Liver (tissue), 3 donors: ENCODE data around the gene HS6ST3.

Source experiments
- EGR1 ChIP-seq, 2 donors: IDR thresholded peaks; 2 replicates each; pipeline ENCODE4 v1.6.1; 2016 to 2018; ENCODE audit warnings: antibody characterized with exemption in 2 of 2, low read depth in 2 of 2
- FOXA2 ChIP-seq: IDR thresholded peaks from 2 replicates; pipeline ENCODE4 v1.6.1; 2016; ENCODE audit warnings: antibody characterized with exemption
- GABPA ChIP-seq, 2 donors: IDR thresholded peaks in 1 of 2; conservative IDR thresholded peaks in 1 of 2; 2 replicates each; pipeline ENCODE4 v1.6.1; 2016; ENCODE audit warnings: antibody characterized with exemption in 2 of 2, mild to moderate bottlenecking in 1 of 2, moderate library complexity in 1 of 2
- RAD21 ChIP-seq, 2 donors: IDR thresholded peaks; 2 replicates each; pipeline ENCODE4 v1.6.1; 2016; ENCODE audit warnings: antibody characterized with exemption in 2 of 2, mild to moderate bottlenecking in 2 of 2
- RXRA ChIP-seq, 2 donors: IDR thresholded peaks; 2 replicates each; pipeline ENCODE4 v1.6.1; 2017 to 2018; ENCODE audit warnings: antibody characterized with exemption in 2 of 2, mild to moderate bottlenecking in 1 of 2
- SP1 ChIP-seq: IDR thresholded peaks from 2 replicates; pipeline ENCODE4 v1.6.1; 2018; ENCODE audit warnings: antibody characterized with exemption, mild to moderate bottlenecking
- TAF1 ChIP-seq: conservative IDR thresholded peaks from 2 replicates; pipeline ENCODE4 v1.6.1; 2016; ENCODE audit warnings: antibody characterized with exemption, mild to moderate bottlenecking
- YY1 ChIP-seq: IDR thresholded peaks from 2 replicates; pipeline ENCODE4 v1.6.1; 2016; ENCODE audit warnings: antibody characterized with exemption, mild to moderate bottlenecking
- TF ChIP-seq, protein P1 (sequence below): fragments of 150-350 bp; IDR thresholded peaks from 2 replicates; pipeline ENCODE4 v1.5.1; 2017; ENCODE audit warnings: improper control_type of control experiment, low read depth, low read length; ENCODE audit not compliant: missing input control
- TF ChIP-seq, protein P2 (sequence below): IDR thresholded peaks from 2 replicates; pipeline ENCODE4 v1.6.1; 2016; ENCODE audit warnings: antibody characterized with exemption, mild to moderate bottlenecking
- TF ChIP-seq, protein P3 (sequence below): IDR thresholded peaks from 2 replicates; pipeline ENCODE4 v1.6.1; 2016; ENCODE audit warnings: antibody characterized with exemption
- TF ChIP-seq, protein P4 (sequence below): IDR thresholded peaks from 2 replicates; pipeline ENCODE4 v1.6.1; 2016; ENCODE audit warnings: antibody characterized with exemption
- donor health status: healthy.
- donor health status: healthy.

DNA sequence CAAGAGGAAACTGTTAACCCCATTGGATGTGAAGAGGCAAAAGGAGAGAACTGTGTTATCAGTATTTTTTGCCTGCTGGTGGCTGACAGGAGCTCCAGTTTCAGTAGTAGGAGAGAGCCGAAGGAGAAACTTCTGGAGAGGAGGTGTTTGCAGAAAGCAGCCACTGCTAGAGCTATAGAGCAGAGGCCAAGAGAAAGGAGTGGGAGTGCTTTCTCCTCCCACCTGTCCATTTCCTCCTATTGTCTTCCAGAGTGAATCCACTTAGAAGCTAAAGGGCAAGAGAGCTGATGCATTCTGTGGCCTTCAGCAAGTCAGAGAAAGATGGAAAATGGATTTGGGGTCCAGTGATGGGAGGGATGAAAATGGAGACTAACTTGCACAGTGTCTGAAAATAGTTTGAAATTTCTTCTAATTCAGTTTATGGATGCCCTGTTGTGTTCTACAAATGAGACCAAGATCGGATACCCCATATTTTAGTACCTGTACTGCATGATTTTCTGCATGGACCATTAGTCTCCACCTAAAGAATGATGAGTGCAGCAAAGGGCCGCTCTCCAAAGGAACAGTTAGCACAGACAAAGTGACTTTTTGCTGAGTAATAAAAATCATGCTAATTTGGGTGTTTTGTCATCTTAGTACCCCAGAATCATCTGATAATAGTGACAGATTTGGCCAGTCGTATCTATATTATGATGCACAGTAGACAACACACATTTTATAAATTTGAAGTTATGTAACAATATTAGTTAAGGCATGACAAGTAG, 10.7 kb downstream of the HS6ST3 start:
- TF ChIP-seq, protein P1, sequence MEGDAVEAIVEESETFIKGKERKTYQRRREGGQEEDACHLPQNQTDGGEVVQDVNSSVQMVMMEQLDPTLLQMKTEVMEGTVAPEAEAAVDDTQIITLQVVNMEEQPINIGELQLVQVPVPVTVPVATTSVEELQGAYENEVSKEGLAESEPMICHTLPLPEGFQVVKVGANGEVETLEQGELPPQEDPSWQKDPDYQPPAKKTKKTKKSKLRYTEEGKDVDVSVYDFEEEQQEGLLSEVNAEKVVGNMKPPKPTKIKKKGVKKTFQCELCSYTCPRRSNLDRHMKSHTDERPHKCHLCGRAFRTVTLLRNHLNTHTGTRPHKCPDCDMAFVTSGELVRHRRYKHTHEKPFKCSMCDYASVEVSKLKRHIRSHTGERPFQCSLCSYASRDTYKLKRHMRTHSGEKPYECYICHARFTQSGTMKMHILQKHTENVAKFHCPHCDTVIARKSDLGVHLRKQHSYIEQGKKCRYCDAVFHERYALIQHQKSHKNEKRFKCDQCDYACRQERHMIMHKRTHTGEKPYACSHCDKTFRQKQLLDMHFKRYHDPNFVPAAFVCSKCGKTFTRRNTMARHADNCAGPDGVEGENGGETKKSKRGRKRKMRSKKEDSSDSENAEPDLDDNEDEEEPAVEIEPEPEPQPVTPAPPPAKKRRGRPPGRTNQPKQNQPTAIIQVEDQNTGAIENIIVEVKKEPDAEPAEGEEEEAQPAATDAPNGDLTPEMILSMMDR = no peak
- TF ChIP-seq, protein P2, sequence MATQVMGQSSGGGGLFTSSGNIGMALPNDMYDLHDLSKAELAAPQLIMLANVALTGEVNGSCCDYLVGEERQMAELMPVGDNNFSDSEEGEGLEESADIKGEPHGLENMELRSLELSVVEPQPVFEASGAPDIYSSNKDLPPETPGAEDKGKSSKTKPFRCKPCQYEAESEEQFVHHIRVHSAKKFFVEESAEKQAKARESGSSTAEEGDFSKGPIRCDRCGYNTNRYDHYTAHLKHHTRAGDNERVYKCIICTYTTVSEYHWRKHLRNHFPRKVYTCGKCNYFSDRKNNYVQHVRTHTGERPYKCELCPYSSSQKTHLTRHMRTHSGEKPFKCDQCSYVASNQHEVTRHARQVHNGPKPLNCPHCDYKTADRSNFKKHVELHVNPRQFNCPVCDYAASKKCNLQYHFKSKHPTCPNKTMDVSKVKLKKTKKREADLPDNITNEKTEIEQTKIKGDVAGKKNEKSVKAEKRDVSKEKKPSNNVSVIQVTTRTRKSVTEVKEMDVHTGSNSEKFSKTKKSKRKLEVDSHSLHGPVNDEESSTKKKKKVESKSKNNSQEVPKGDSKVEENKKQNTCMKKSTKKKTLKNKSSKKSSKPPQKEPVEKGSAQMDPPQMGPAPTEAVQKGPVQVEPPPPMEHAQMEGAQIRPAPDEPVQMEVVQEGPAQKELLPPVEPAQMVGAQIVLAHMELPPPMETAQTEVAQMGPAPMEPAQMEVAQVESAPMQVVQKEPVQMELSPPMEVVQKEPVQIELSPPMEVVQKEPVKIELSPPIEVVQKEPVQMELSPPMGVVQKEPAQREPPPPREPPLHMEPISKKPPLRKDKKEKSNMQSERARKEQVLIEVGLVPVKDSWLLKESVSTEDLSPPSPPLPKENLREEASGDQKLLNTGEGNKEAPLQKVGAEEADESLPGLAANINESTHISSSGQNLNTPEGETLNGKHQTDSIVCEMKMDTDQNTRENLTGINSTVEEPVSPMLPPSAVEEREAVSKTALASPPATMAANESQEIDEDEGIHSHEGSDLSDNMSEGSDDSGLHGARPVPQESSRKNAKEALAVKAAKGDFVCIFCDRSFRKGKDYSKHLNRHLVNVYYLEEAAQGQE = no peak
- TF ChIP-seq TAF1 = no peak
- TF ChIP-seq, protein P3, sequence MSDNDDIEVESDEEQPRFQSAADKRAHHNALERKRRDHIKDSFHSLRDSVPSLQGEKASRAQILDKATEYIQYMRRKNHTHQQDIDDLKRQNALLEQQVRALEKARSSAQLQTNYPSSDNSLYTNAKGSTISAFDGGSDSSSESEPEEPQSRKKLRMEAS = no peak
- TF ChIP-seq SP1 = no peak
- TF ChIP-seq YY1 = no peak
- no peak for TF ChIP-seq EGR1 (IDR thresholded peaks at IDR 0.05; ENCODE audit: low read depth in 2 of 2)
- TF ChIP-seq, protein P4, sequence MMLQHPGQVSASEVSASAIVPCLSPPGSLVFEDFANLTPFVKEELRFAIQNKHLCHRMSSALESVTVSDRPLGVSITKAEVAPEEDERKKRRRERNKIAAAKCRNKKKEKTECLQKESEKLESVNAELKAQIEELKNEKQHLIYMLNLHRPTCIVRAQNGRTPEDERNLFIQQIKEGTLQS = no peak
- no peak for TF ChIP-seq RAD21 (IDR thresholded peaks at IDR 0.05)
- TF ChIP-seq RXRA (IDR thresholded peaks at IDR 0.05) = no peak
- no peak for TF ChIP-seq FOXA2
- TF ChIP-seq GABPA (IDR thresholded peaks at IDR 0.05 in 1 of 2, conservative IDR thresholded peaks at IDR 0.05 in 1 of 2) = no peak
